ENCODE measurements around the gene C7orf25.

C7orf25 gene

GRCh38 chr7:42876182-42877068 is 35.4 kb downstream of the C7orf25 start:
- peak; percentile 67 to 76 (median 74) for DNase-seq

- DNase-seq: peak; percentile 27 to 43 (median 31)
Measured at GRCh38 chr7:42869131-42870020, 42.5 kb downstream of the C7orf25 start.

- no peak for DNase-seq
Measured at GRCh38 chr7:42868480-42868879, 43.4 kb downstream of the C7orf25 start.

Data from suppressor macrophage treated with lipopolysaccharide for 1 hour (primary cell).